ENCODE data around the gene SEPTIN14.

DNA sequence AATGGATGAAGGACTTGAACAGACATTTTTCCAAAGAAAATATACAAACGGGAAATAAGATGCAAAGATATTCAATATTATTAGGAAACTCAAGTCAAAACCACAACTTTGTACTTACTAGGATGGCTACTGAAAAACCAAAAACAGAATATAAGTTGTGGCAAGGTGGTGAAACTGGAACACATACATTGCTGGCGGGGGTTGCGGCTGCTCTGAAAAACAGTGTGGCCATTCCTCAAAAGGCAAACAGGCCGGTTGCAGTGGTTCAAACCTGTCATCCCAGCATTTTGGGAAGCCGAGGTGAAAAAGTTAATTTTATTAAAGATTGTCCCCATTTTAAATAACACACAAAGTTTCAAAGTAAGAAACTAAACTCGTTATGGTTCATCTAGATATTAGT lies 14.8 kb upstream of the SEPTIN14 start:
- TF ChIP-seq, protein P1, sequence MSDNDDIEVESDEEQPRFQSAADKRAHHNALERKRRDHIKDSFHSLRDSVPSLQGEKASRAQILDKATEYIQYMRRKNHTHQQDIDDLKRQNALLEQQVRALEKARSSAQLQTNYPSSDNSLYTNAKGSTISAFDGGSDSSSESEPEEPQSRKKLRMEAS (IDR thresholded peaks at IDR 0.05) = no peak
- no peak for TF ChIP-seq EP300 (IDR thresholded peaks at IDR 0.05; ENCODE audit: borderline replicate concordance)

All from Ishikawa (cell line).